ENCODE measurements around the gene SIRPD. TPM values are rescaled to one million over a fixed set of nuclear protein-coding genes. Genes with fewer than 3 reads are reported as not detected.

Gene SIRPD
- total and polyA plus RNA-seq, 10 donors, result 0.24 to 8.2 (median 2.3) TPM

GRCh38 chr20:1567392-1568162 lies 10.1 kb upstream of the SIRPD start:
- 48 to 74% (median 59%) methylated on average over 6 of the region's 6 CpGs for WGBS, 5 donors
- intact Hi-C loops (cut with DNase I; ENCODE audit: low total_unique reads), result no loop called here
- Histone ChIP-seq H3K4me3 (no peak overlapping the region), H3K27me3 (replicated peaks in 1 of 7) (no peaks in the 10 kb centered on the region), H3K27ac (peak overlapping the region in 3 of 8 donors; percentile 65 to 90 (median 86)), H3K9me3 (no peaks in the 10 kb centered on the region), H3K4me1 (peaks cover 0 to 44% (median 3%) of the 10 kb centered on the region in 6 donors), H3K36me3 (peaks cover 0 to 65% (median 13%) of the 10 kb centered on the region in 6 donors)
- no peak for TF ChIP-seq POLR2A (IDR thresholded peaks at IDR 0.05)
- no peak for TF ChIP-seq CTCF (IDR thresholded peaks at IDR 0.05 in 8 of 11, conservative IDR thresholded peaks at IDR 0.05 in 3 of 11)
- no peak for TF ChIP-seq POLR2AphosphoS5 (IDR thresholded peaks at IDR 0.05)
- no peak for DNase-seq

DNA sequence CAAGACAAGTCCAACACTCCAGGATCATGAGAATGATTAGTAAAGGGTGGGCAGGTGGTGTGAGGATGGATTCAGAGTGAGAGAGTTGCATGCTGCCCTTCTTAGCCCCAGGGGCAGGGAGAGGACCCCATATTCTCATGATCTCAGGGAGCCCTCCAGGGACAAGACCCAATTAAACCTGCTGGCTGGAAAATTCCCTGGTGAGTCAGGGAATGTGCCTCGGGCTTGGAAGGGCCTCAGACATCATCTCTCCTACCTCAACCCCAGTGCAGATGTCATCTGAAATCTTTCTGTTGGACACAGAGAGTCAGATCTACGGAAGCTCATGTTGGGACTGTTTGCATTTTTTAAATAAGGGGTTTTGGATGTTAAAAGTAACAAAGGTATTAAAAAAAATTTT lies 9.2 kb upstream of the SIRPD start:
- no peak for DNase-seq
- H3K36me3 ChIP-seq, result peaks cover 0 to 62% (median 13%) of the 10 kb centered on the region in 6 donors
- H3K27ac ChIP-seq, result no peak overlapping the region
- H3K9me3 ChIP-seq, result no peaks in the 10 kb centered on the region
- H3K27me3 ChIP-seq (replicated peaks in 1 of 7), result no peaks in the 10 kb centered on the region
- intact Hi-C loops (cut with DNase I; ENCODE audit: low total_unique reads), result no loop called here
- peaks cover 0 to 46% (median 3%) of the 10 kb centered on the region in 6 donors for H3K4me1 ChIP-seq
- 81 to 98% (median 85%) methylated on average over 2 of the region's 2 CpGs for WGBS, 5 donors
- TF ChIP-seq POLR2AphosphoS5 (IDR thresholded peaks at IDR 0.05) (no peak), POLR2A (IDR thresholded peaks at IDR 0.05) (no peak)
- H3K4me3 ChIP-seq, result no peak overlapping the region

DNA sequence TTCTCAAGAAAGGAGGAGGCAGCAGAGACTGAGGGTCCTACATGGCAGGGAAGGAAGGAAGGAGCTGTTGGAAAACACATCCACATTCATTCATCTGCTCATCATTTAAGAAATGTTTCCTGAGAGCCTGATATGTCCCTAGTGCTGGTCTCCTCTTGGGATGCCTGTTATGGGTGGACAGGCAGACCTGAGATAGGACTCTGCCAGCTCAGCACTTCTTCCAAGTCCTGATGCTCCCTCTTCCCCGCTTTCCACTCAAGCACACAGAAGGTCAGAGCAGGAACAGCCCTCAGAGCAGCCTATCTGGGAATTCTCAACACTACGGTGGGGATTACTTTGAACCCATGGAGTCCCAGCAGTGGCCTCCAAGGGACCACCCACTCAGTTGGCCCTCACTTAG lies 8.0 kb upstream of the SIRPD start:
- H3K4me3 ChIP-seq, result no peak overlapping the region
- H3K27me3 ChIP-seq (replicated peaks in 1 of 7), result no peaks in the 10 kb centered on the region
- 81 to 95% (median 90%) methylated on average over 2 of the region's 2 CpGs for WGBS, 5 donors
- TF ChIP-seq POLR2A (IDR thresholded peaks at IDR 0.05), result no peak
- TF ChIP-seq CTCF (IDR thresholded peaks at IDR 0.05 in 8 of 11, conservative IDR thresholded peaks at IDR 0.05 in 3 of 11), result no peak
- no peak for TF ChIP-seq POLR2AphosphoS5 (IDR thresholded peaks at IDR 0.05)
- H3K27ac ChIP-seq, result no peak overlapping the region
- intact Hi-C loops (cut with DNase I; ENCODE audit: low total_unique reads), result no loop called here
- DNase-seq, result no peak
- H3K9me3 ChIP-seq, result no peaks in the 10 kb centered on the region
- H3K36me3 ChIP-seq, result peaks cover 0 to 50% (median 4%) of the 10 kb centered on the region in 6 donors
- H3K4me1 ChIP-seq, result peaks cover 0 to 39% (median 3%) of the 10 kb centered on the region in 6 donors

DNA sequence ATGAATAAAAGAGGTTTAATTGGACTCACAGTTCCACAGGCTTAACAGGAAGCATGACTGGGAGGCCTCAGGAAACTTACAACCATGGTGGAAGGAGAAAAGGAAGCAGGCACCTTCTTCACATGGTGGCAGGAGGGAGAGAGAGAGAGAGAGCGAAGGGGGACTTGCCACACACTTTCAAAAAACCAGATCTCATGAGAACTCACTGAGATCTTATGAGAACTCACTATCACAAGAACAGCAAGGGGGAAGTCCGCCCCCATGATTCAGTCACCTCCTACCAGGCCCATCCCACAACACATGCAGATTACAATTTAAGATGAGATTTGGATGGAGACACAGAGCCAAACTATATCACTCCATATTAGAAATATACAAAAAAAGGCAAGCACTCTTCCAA lies 6.1 kb upstream of the SIRPD start:
- H3K27ac ChIP-seq, result peak overlapping the region in 3 of 8 donors; percentile 54 to 58 (median 55)
- intact Hi-C loops (cut with DNase I; ENCODE audit: low total_unique reads), result no loop called here
- H3K9me3 ChIP-seq, result no peaks in the 10 kb centered on the region
- TF ChIP-seq CTCF (IDR thresholded peaks at IDR 0.05 in 8 of 11, conservative IDR thresholded peaks at IDR 0.05 in 3 of 11) (no peak), POLR2AphosphoS5 (IDR thresholded peaks at IDR 0.05) (no peak), POLR2A (IDR thresholded peaks at IDR 0.05) (no peak)
- peaks cover 0 to 45% (median 4%) of the 10 kb centered on the region in 6 donors for H3K36me3 ChIP-seq
- H3K4me3 ChIP-seq, result no peak overlapping the region
- no peaks in the 10 kb centered on the region for H3K27me3 ChIP-seq (replicated peaks in 1 of 7)
- DNase-seq, result no peak
- 72 to 100% (median 82%) methylated on average over 2 of the region's 2 CpGs for WGBS, 5 donors
- peaks cover 0 to 22% (median 0%) of the 10 kb centered on the region in 6 donors for H3K4me1 ChIP-seq
